Caco-2 (cell line): ENCODE data around the gene SEC24C. TPM values are rescaled to one million over a fixed set of nuclear protein-coding genes. Genes with fewer than 3 reads are reported as not detected.
"Not testable (repeated sequence)": the region's sequence is repeated elsewhere in the genome, so short reads cannot be mapped to it uniquely, and the experiment has no call there.

Source experiments
- Bru-seq: library from RNA; stranded (reverse); fragments of 400-500 nt; gene quantifications from one replicate; lab custom pipeline; 2021; lab: Mats Ljungman, UMichigan
- BruChase-seq, 2 experiments: library from RNA; stranded (reverse); fragments of 400-500 nt; gene quantifications; one replicate each; lab custom pipeline; 2021; lab: Mats Ljungman, UMichigan
- BruUV-seq: library from RNA; stranded (reverse); fragments of 400-500 nt; replicated peaks from 2 replicates; lab custom pipeline; 2021; lab: Mats Ljungman, UMichigan
- CTCF ChIA-PET: fragments of 300-600 bp; sonication (Branson Sonifier 250); formaldehyde crosslinking; loops from one replicate; lab custom pipeline; 2022; ENCODE audit warnings: antibody characterized with exemption; lab: Charles Lee
- POLR2A ChIA-PET: fragments of 300-600 bp; sonication (Branson Sonifier 250); formaldehyde crosslinking; loops from one replicate; lab custom pipeline; 2022; ENCODE audit warnings: antibody characterized with exemption; lab: Charles Lee
- DNase-seq, 2 experiments: peaks; one replicate each; pipeline versions ENCODE4 v3.0.0 to v3.0.0-alpha.2; 2020 to 2022
- H3K27me3 ChIP-seq: replicated peaks from 2 replicates; pipeline ENCODE4 v1.6.0; 2011; ENCODE audit warnings: low read length; ENCODE audit not compliant: control insufficient read depth, insufficient read depth
- H3K36me3 ChIP-seq: 2 replicates; pipeline ENCODE4 v1.5.1; 2011; ENCODE audit warnings: low read length; ENCODE audit not compliant: control insufficient read depth, insufficient read depth
- H3K4me1 ChIP-seq: fragments of 250-450 bp; sonication (Bioruptor Pico); 2 replicates; pipeline ENCODE4 v1.5.1; 2020; ENCODE audit warnings: mild to moderate bottlenecking
- H3K4me3 ChIP-seq: 2 replicates; pipeline ENCODE4 v1.5.1; 2011; ENCODE audit warnings: low read depth, mild to moderate bottlenecking, control low read depth, low read length
- H3K9me3 ChIP-seq: fragments of 250-450 bp; sonication (Bioruptor Pico); 2 replicates; pipeline ENCODE4 v1.5.1; 2020; ENCODE audit warnings: mild to moderate bottlenecking, moderate library complexity
- H3K27ac Mint-ChIP-seq: one replicate; pipeline ENCODE4 v1.8.0; 2022; ENCODE audit warnings: mixed read lengths; ENCODE audit not compliant: unreplicated experiment
- H3K27me3 Mint-ChIP-seq: one replicate; pipeline ENCODE4 v1.8.0; 2022; ENCODE audit warnings: mixed read lengths; ENCODE audit not compliant: insufficient read depth, unreplicated experiment
- H3K36me3 Mint-ChIP-seq: one replicate; pipeline ENCODE4 v1.8.0; 2022; ENCODE audit warnings: mild to moderate bottlenecking, mixed read lengths; ENCODE audit not compliant: insufficient read depth, unreplicated experiment
- H3K4me1 Mint-ChIP-seq: one replicate; pipeline ENCODE4 v1.8.0; 2022; ENCODE audit warnings: low read depth, mixed read lengths; ENCODE audit not compliant: unreplicated experiment
- H3K4me3 Mint-ChIP-seq: one replicate; pipeline ENCODE4 v1.8.0; 2022; ENCODE audit warnings: mild to moderate bottlenecking, moderate library complexity, mixed read lengths; ENCODE audit not compliant: unreplicated experiment
- H3K9me3 Mint-ChIP-seq: one replicate; pipeline ENCODE4 v1.8.0; 2022; ENCODE audit warnings: mixed read lengths; ENCODE audit not compliant: unreplicated experiment
- CTCF ChIP-seq, 2 experiments: fragments of 200-600 bp in 1 of 2; IDR thresholded peaks; 1 replicate in 1 of 2; 2 replicates in 1 of 2; pipeline versions ENCODE4 v1.5.1 to v1.8.0; 2011 to 2022; ENCODE audit warnings: antibody characterized with exemption in 1 of 2, control low read depth in 1 of 2, inconsistent platforms in 1 of 2, low read depth in 1 of 2, low read length in 1 of 2, mild to moderate bottlenecking in 1 of 2, moderate library complexity in 1 of 2; ENCODE audit not compliant: insufficient read depth in 1 of 2, severe bottlenecking in 1 of 2, unreplicated experiment in 1 of 2
- intact Hi-C: fragments of 100-400 bp; cut with micrococcal nuclease; formaldehyde crosslinking; loops from one replicate; pipeline ENCODE4 v1.10.0; 2022; ENCODE audit not compliant: unreplicated experiment
- long read RNA-seq: library from polyadenylated mRNA; stranded (forward); transcript quantifications from one replicate; pipeline ENCODE4 v2.0.0, GENCODE V29; 2022
- total RNA-seq: library from RNA; stranded (reverse); gene quantifications from 2 replicates; pipeline ENCODE4 v1.2.3, GENCODE V29; 2022

SEC24C gene
- total RNA-seq = 91.0 and 91.2 TPM in 2 replicates
- Bru-seq, nascent RNA = percentile 80 among the genes with signal in this experiment
- BruChase-seq, experiment 1, labeled RNA remaining after a 2-hour chase = percentile 90 among the genes with signal in this experiment
- percentile 96 among the genes with signal in this experiment for BruChase-seq, experiment 2, labeled RNA remaining after a 6-hour chase
- long read RNA-seq, full-length matches to known transcripts = 92 of 238 reads
- long read RNA-seq, partial matches to known transcripts = 104 of 238 reads
- long read RNA-seq, other reads (novel, unspliced or antisense) = 42 of 238 reads

- peaks cover 6% of the 10 kb centered on the region; the same call in 1 of the 2 replicates for H3K4me1 ChIP-seq
- no peaks in the 10 kb centered on the region for H3K27me3 ChIP-seq
- BruUV-seq = no TSS peak
- peak; percentile 97 for DNase-seq
- Mint-ChIP-seq H3K4me1 (peaks cover 6% of the 10 kb centered on the region), H3K27ac (peak within 1 kb of the TSS; percentile 99), H3K27me3 (no peaks in the 10 kb centered on the region), H3K4me3 (peak within 1 kb of the TSS; percentile 97), H3K36me3 (peaks cover 52% of the 10 kb centered on the region), H3K9me3 (no peaks in the 10 kb centered on the region)
- POLR2A ChIA-PET = interaction anchor here (0.5 to 2.3 kb wide), 8 partner anchors 14 to 809 kb away, joined by 3 to 11 read pairs (median 4); partner anchors contain the start of genes CHCHD1 and PPP3CB
- no peak for TF ChIP-seq CTCF (IDR thresholded peaks at IDR 0.05; ENCODE audit: insufficient read depth in 1 of 2, low read depth in 1 of 2, low read length in 1 of 2, severe bottlenecking in 1 of 2, unreplicated experiment in 1 of 2)
- no peaks in the 10 kb centered on the region for H3K9me3 ChIP-seq
- CTCF ChIA-PET = no interaction called here
- H3K36me3 ChIP-seq = no peaks in the 10 kb centered on the region
- peak within 1 kb of the TSS; percentile 59 for H3K4me3 ChIP-seq
- intact Hi-C loops = loop anchor here (1.0 to 5.0 kb wide), 3 partner anchors 14 to 43 kb away; partner anchors contain the start of gene ZSWIM8
Measured at GRCh38 chr10:73743905-73744663, at the start of gene SEC24C. Gene SEC24C (plus strand): TSS chr10:73744372. CDS start chr10:73746833, 2,461 bp downstream.

GRCh38 chr10:73695302-73695701, 48.9 kb upstream of the SEC24C start:
- H3K9me3 ChIP-seq, H3K27me3 ChIP-seq, BruUV-seq, H3K9me3 Mint-ChIP-seq, H3K4me1 ChIP-seq, intact Hi-C loops, CTCF ChIA-PET, H3K36me3 Mint-ChIP-seq, H3K4me3 Mint-ChIP-seq, DNase-seq, H3K4me1 Mint-ChIP-seq, POLR2A ChIA-PET, H3K27me3 Mint-ChIP-seq, H3K36me3 ChIP-seq, H3K4me3 ChIP-seq, H3K27ac Mint-ChIP-seq: not testable (repeated sequence)

- H3K36me3 ChIP-seq, CTCF ChIA-PET, H3K4me3 ChIP-seq, H3K4me3 Mint-ChIP-seq, H3K36me3 Mint-ChIP-seq, intact Hi-C loops, H3K9me3 Mint-ChIP-seq, H3K4me1 Mint-ChIP-seq, BruUV-seq, DNase-seq, H3K27me3 Mint-ChIP-seq, H3K27me3 ChIP-seq, POLR2A ChIA-PET, H3K27ac Mint-ChIP-seq, H3K9me3 ChIP-seq, H3K4me1 ChIP-seq: not testable (repeated sequence)
Measured at GRCh38 chr10:73697675-73698159, 46.5 kb upstream of the SEC24C start, which contains the start of gene AGAP5. Gene AGAP5 (minus strand): TSS chr10:73698109. CDS start chr10:73697755, 354 bp downstream.

GRCh38 chr10:73698819-73699218, 45.4 kb upstream of the SEC24C start:
- H3K36me3 Mint-ChIP-seq, H3K9me3 ChIP-seq, POLR2A ChIA-PET, H3K27me3 Mint-ChIP-seq, H3K27me3 ChIP-seq, intact Hi-C loops, H3K4me1 Mint-ChIP-seq, H3K4me3 ChIP-seq, H3K27ac Mint-ChIP-seq, H3K4me3 Mint-ChIP-seq, H3K36me3 ChIP-seq, H3K4me1 ChIP-seq, CTCF ChIA-PET, DNase-seq, H3K9me3 Mint-ChIP-seq, BruUV-seq: not testable (repeated sequence)

GRCh38 chr10:73703924-73704323, 40.2 kb upstream of the SEC24C start:
- POLR2A ChIA-PET, H3K4me1 ChIP-seq, BruUV-seq, H3K27me3 Mint-ChIP-seq, H3K27ac Mint-ChIP-seq, H3K36me3 ChIP-seq, H3K4me1 Mint-ChIP-seq, H3K36me3 Mint-ChIP-seq, H3K27me3 ChIP-seq, H3K4me3 ChIP-seq, DNase-seq, intact Hi-C loops, CTCF ChIA-PET, H3K4me3 Mint-ChIP-seq, H3K9me3 Mint-ChIP-seq, H3K9me3 ChIP-seq: not testable (repeated sequence)
